ENCODE data around the gene TRIM63.

The TRIM63 gene

DNA sequence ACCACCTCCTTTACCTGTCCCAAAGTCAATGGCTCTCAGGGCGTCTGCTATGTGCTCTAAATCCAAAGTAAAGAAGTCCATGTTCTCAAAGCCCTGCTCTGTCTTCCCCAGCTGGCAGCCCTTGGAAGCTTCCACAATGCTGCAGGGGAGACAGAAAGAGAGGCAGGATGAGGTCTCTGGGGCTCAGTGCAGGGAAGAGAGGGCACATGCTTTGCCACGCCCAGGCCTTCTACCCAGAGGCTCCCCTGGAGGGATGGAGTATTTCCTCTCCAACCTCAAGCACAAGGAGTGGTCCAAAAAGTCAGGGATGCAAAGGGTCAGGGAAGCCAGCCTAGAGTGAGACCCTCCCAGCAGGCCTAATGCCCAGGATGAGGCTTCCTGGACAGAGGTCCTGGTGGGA lies 10.2 kb downstream of the TRIM63 start:
- H3K36me3 ChIP-seq (ENCODE audit: insufficient read depth, insufficient read length, low read length), result no peaks in the 10 kb centered on the region
- H3K4me3 ChIP-seq (ENCODE audit: insufficient read length, low read depth), result no peak overlapping the region
- peaks cover 4% of the 10 kb centered on the region for H3K27me3 ChIP-seq (ENCODE audit: insufficient read depth, insufficient read length)
- no peak overlapping the region for H3K9ac ChIP-seq (ENCODE audit: insufficient read length, low read depth)
- no peaks in the 10 kb centered on the region for H3K9me3 ChIP-seq (ENCODE audit: insufficient read depth, low read length)
- no peak for DNase-seq (ENCODE audit: low read depth, low spot score)
- peaks cover 6% of the 10 kb centered on the region for H3K4me1 ChIP-seq (ENCODE audit: insufficient read depth, insufficient read length)
- TF ChIP-seq YY1 (IDR thresholded peaks at IDR 0.05; ENCODE audit: insufficient read depth, insufficient read length) (no peak), SUZ12 (IDR thresholded peaks at IDR 0.05; ENCODE audit: extremely low read depth, insufficient read depth, insufficient read length) (no peak), ZNF274 (IDR thresholded peaks at IDR 0.05; ENCODE audit: low read depth, low read length) (no peak)

DNA sequence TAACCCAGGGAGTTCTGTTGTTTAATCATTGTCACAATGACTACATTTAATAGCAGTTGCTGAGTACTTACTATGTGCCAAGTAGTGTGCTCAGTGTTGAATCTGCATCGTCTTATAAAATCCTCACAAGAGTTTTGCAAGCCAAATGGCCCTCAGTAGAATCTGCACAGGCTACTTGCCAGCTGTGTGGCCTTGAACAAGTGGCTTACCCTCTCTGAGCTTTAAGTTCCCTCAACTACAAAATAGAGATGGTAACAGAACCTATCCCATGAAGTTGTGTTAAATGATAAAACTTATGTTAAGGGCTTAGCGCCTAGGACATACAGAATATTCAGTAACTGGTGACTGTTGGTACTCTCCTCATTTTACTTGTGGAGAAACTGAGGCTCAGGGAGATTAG lies 12.4 kb downstream of the TRIM63 start:
- Histone ChIP-seq H3K9ac (ENCODE audit: insufficient read length, low read depth) (no peak overlapping the region), H3K27me3 (ENCODE audit: insufficient read depth, insufficient read length) (peaks cover 4% of the 10 kb centered on the region)

DNA sequence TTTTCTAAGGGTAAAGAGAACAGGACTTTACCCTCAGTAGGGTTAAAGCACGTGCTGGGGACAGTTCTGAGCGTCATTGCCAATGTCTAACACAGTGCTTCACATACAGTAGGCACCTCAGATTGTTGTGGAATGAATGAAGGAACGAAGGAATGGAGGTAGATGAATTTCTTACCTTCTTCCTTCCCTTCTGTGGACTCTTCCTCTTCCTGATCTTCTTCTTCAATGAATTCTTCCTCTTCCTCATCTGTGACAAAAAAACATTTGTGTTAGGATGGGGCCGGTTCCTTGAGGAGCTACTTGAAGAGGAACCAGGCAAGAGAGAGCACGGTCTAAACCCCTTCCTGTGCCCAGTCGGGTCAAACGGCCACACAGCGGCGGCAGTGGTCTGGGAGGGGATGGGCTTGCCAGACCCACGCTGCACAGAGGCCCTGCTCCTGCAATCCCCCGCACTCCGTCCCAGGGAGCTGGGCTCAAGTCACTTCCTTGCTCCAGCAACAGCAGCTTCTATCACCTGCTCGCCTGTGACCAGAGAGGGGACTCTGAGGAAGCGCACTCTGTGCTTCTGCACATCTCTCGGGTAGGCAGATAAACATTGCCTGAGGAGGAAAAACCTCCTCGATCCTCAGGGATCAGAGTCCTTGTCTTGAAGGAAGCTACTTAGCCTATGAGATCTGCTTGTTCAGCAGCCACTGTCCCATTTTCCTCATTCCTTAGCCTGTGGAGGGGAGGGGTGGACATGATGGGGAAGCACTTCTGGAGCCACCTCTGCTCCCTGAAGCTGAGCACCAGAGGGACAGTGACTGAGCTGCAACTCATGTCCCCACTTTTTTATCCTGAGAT lies 13.5 kb downstream of the TRIM63 start:
- Histone ChIP-seq H3K36me3 (ENCODE audit: insufficient read depth, insufficient read length, low read length) (no peaks in the 10 kb centered on the region), H3K9ac (ENCODE audit: insufficient read length, low read depth) (no peak overlapping the region), H3K9me3 (ENCODE audit: insufficient read depth, low read length) (no peaks in the 10 kb centered on the region), H3K27me3 (ENCODE audit: insufficient read depth, insufficient read length) (peaks cover 13% of the 10 kb centered on the region), H3K4me3 (ENCODE audit: insufficient read length, low read depth) (no peak overlapping the region), H3K4me1 (ENCODE audit: insufficient read depth, insufficient read length) (no peaks in the 10 kb centered on the region)
- TF ChIP-seq SUZ12 (IDR thresholded peaks at IDR 0.05; ENCODE audit: extremely low read depth, insufficient read depth, insufficient read length) (no peak), YY1 (IDR thresholded peaks at IDR 0.05; ENCODE audit: insufficient read depth, insufficient read length) (no peak), ZNF274 (IDR thresholded peaks at IDR 0.05; ENCODE audit: low read depth, low read length) (no peak)
- DNase-seq (ENCODE audit: low read depth, low spot score), result no peak

More for the DNA sequence above, 12.4 kb downstream of the TRIM63 start:
- DNase-seq (ENCODE audit: low read depth, low spot score), result no peak
- TF ChIP-seq ZNF274 (IDR thresholded peaks at IDR 0.05; ENCODE audit: low read depth, low read length), result no peak
- no peak for TF ChIP-seq SUZ12 (IDR thresholded peaks at IDR 0.05; ENCODE audit: extremely low read depth, insufficient read depth, insufficient read length)
- Histone ChIP-seq H3K4me1 (ENCODE audit: insufficient read depth, insufficient read length) (peaks cover 2% of the 10 kb centered on the region), H3K9me3 (ENCODE audit: insufficient read depth, low read length) (no peaks in the 10 kb centered on the region), H3K36me3 (ENCODE audit: insufficient read depth, insufficient read length, low read length) (no peaks in the 10 kb centered on the region), H3K4me3 (ENCODE audit: insufficient read length, low read depth) (no peak overlapping the region)

DNA sequence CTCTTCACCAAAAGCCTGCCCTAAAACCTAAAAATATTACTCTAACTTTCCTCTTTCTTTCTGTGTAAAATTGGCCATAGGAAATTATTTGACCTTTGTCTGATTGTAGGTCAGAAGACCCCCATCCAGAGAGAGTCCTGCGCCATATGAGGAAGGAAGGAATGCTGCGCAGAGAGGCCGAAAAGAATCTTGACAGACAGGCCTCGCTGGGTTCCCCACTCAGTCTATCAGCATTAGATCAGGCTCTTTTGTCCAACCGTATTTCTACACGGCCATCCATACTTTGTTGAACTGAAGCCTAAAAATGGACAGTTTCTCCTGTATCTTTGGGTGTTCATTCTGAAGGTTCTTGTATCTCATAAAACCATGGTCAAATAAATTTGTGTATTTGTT lies 17.2 kb downstream of the TRIM63 start:
- DNase-seq (ENCODE audit: low read depth, low spot score), result no peak
- no peak overlapping the region for H3K4me3 ChIP-seq (ENCODE audit: insufficient read length, low read depth)
- H3K27me3 ChIP-seq (ENCODE audit: insufficient read depth, insufficient read length), result peaks cover 46% of the 10 kb centered on the region
- no peak for TF ChIP-seq SUZ12 (IDR thresholded peaks at IDR 0.05; ENCODE audit: extremely low read depth, insufficient read depth, insufficient read length)
- no peak for TF ChIP-seq ZNF274 (IDR thresholded peaks at IDR 0.05; ENCODE audit: low read depth, low read length)
- TF ChIP-seq YY1 (IDR thresholded peaks at IDR 0.05; ENCODE audit: insufficient read depth, insufficient read length), result no peak
- no peak overlapping the region for H3K9ac ChIP-seq (ENCODE audit: insufficient read length, low read depth)
- peaks cover 6% of the 10 kb centered on the region for H3K4me1 ChIP-seq (ENCODE audit: insufficient read depth, insufficient read length)
- no peaks in the 10 kb centered on the region for H3K9me3 ChIP-seq (ENCODE audit: insufficient read depth, low read length)
- H3K36me3 ChIP-seq (ENCODE audit: insufficient read depth, insufficient read length, low read length), result no peaks in the 10 kb centered on the region

DNA sequence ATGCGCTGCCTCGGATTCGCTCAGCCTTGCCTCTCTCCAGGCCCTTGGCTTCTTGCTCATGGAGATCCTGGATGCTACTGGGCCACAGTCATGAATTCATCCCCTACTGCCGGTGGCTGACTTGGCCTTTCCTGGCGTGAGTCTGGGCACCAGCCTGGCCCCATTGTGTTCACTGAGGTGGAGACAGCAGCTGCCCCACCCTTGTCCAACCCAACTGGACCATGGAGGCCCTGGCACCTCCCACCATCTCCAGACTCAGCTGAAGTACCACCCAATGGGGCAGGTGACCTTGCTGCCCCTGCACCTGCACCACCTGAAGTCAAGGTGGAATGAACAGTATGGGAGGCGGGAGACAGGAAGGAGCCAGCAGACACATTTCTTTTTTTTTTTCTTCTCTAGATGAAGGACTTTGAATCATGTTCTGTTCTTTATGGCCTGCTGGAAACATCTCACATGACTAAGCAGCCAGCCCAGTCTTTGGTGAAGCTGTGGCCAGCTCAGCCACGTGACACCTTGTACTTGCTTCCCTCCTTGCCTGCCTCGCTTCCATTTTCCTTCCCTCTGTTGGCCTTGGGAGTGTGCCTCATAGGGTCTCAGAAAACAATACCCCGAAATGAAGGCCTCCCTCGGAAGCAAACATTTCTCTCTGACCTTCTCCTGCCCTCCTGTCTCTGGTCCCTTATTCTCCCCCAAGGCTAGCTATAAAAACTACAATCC lies 17.7 kb downstream of the TRIM63 start:
- no peak overlapping the region for H3K9ac ChIP-seq (ENCODE audit: insufficient read length, low read depth)
- no peaks in the 10 kb centered on the region for H3K9me3 ChIP-seq (ENCODE audit: insufficient read depth, low read length)
- no peak overlapping the region for H3K4me3 ChIP-seq (ENCODE audit: insufficient read length, low read depth)
- no peaks in the 10 kb centered on the region for H3K36me3 ChIP-seq (ENCODE audit: insufficient read depth, insufficient read length, low read length)
- peaks cover 10% of the 10 kb centered on the region for H3K4me1 ChIP-seq (ENCODE audit: insufficient read depth, insufficient read length)
- TF ChIP-seq SUZ12 (IDR thresholded peaks at IDR 0.05; ENCODE audit: extremely low read depth, insufficient read depth, insufficient read length), result no peak
- TF ChIP-seq YY1 (IDR thresholded peaks at IDR 0.05; ENCODE audit: insufficient read depth, insufficient read length), result no peak
- peaks cover 52% of the 10 kb centered on the region for H3K27me3 ChIP-seq (ENCODE audit: insufficient read depth, insufficient read length)
- DNase-seq (ENCODE audit: low read depth, low spot score), result no peak

DNA sequence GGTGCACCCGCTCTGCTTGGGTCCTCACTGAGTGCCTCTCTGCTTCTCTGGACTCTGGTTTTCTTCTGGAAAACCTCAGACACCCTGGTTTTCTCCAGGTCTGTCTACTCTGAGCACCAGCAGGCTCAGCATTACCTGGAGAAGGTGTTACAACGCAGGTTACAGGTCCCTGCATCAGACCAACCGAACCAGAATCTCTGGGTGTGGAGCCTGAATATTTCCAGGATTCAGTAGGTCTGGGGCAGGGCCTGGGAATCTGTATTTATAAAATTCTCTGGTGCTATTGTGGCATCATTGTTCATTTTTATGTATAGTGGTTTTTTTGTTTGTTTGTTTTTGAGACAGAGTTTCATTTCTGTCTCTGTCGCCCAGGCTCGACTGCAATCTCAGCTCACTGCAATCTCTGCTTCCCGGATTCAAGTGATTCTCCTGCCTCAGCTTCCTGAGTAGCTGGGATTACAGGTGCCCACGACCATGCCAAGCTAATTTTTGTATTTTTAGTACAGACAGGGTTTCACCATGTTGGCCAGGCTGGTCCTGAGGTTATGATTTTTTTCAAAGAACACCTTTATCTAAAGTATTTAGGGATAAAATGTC lies 20.1 kb downstream of the TRIM63 start:
- H3K9ac ChIP-seq (ENCODE audit: insufficient read length, low read depth), result no peak overlapping the region
- no peak for DNase-seq (ENCODE audit: low read depth, low spot score)
- H3K4me3 ChIP-seq (ENCODE audit: insufficient read length, low read depth), result no peak overlapping the region
- H3K9me3 ChIP-seq (ENCODE audit: insufficient read depth, low read length), result no peaks in the 10 kb centered on the region
- H3K27me3 ChIP-seq (ENCODE audit: insufficient read depth, insufficient read length), result peaks cover 75% of the 10 kb centered on the region
- H3K4me1 ChIP-seq (ENCODE audit: insufficient read depth, insufficient read length), result peaks cover 10% of the 10 kb centered on the region
- no peak for TF ChIP-seq ZNF274 (IDR thresholded peaks at IDR 0.05; ENCODE audit: low read depth, low read length)
- no peaks in the 10 kb centered on the region for H3K36me3 ChIP-seq (ENCODE audit: insufficient read depth, insufficient read length, low read length)
